Stimulated activated CD8-positive, alpha-beta memory T cell treated with anti-CD3 and anti-CD28 coated beads, Interleukin-15, amount 100 ng/mL, for 4 hours (primary cell): ENCODE results near the gene CSRNP2.
A peak's percentile ranks its signal among the peaks of the same experiment; 100 is the strongest.

ENCODE experiments used
- DNase-seq, 2 donors: peaks; one replicate each; pipeline ENCODE4 v3.0.0-alpha.2; 2020; ENCODE audit warnings: low read depth in 2 of 2

Gene CSRNP2

DNA sequence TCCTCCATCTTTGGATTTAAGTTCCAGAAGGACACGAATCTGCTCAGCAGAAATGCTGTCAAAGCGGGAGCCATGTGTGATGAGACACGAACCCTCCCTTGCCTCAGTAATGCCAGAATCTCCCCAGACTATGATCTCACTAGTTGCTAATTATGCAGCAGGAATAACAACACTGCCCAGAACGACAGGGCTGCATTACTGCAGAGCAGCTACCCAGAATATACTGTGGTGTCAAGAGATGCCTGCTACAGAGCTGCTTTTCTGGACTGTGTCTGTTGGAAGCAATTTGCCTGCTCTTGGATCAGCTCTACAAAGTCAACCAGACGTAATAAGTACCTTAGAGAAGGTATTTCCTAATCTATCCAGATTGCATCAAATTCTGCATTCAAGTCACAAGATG, 5.5 kb downstream of the CSRNP2 start:
- DNase-seq: no peak

DNA sequence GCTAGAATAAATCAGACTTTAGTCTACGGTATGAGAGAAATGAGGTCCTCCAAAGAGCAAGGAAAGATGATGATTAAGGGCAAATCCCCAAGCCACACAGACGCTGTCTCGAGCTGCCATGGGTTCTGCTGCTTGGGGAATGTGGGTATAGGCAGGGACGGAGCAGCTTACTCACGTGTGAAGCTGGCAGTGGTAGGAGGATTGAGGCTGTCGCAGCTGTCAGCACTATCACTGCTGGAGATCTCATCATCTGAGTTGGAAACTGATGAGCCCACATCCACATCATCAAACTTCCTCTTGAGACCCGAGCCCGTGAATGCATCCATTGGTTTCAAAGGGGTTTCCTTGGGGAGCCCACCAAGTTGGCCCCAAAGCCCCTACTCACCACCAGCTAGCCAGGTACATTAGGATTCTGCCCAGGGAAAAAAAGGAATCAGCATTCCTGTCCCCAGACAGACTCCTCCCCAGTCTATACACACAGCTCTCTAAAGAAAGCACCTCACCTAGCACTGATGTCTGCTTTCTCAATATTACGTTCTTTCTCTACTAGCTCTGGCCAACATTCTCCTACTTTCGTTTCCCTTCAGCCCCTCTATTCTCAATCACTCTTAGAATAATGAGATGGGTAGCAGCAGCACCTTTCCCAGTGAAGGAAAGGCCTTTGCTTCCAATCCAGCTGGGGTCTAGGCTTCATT, 7.0 kb downstream of the CSRNP2 start:
- DNase-seq: no peak

DNA sequence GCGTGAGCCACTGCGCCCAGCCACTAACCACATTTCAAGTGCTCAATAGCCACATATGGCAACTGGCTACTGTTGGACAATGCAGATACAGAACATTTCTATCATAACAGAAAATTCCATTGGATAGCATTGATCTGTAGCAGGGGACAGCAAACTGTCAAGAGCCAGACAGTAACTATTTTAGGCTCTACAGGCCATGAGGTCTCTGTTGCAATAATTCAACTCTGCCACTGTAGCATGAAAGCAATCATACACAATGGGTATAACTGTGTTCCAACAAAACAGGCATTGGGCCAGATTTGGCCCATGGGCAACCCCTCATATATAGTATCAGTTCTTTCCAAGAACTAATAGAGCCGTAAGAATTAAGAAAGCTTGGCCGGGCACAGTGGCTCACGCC, 8.0 kb downstream of the CSRNP2 start:
- DNase-seq: no peak

DNA sequence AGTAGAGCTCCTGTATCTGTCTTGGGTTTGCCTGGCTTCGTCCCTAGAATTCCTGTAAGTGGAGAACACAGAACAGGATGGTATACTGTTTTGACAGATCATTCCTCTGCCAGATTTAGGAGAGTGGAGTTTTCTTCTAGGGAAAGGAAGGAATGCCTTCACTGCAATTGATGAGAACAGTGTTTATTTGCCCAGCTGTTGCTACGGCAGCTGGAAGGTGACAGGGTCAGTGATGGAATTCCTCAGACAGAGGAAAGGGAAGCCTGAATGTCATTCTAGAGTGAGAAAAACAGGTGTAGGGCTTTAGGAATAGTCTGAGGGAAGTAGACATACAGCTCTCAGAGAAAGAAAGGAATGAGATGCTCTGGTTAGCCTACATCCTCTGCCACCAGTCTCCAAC, 11.7 kb downstream of the CSRNP2 start:
- DNase-seq: no peak

DNA sequence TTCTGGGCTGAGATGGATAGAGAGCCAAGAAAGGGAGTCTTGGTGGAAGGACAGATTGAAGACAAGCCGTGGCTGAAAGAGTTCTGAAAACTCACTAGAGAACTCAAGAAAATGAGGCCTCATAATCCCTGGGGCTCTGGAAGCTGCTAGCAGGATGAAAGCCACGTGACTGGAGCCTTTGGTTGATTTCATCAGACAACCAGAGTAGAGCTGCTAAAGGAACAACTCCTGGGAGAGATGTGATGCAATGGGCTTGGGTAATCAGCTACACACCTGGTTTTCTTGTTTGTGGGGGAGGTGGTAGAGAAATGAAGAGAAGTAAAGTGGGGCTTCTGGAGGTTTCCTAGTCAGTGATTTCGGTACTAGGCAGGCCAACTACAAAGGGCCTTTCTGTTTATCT, 13.4 kb downstream of the CSRNP2 start:
- no peak for DNase-seq

DNA sequence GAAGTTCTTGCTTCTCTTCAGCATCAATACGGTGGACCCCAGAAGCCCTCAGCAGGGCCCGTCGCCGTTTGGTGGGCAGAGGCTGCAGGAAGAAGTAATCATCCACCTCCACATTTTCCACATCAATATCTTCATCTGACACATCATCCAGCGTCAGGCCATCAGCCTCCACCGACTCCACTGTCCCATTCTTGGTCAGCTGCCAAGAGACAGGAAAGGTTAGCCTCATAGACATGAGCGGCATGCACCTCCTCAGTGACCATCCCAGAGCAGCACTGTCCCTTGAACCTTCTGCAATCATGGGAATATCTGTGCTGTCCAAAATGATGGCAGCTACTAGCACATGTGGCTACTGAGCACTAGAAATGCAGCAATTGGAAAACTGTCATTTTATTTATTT, 15.6 kb downstream of the CSRNP2 start:
- DNase-seq: no peak

DNA sequence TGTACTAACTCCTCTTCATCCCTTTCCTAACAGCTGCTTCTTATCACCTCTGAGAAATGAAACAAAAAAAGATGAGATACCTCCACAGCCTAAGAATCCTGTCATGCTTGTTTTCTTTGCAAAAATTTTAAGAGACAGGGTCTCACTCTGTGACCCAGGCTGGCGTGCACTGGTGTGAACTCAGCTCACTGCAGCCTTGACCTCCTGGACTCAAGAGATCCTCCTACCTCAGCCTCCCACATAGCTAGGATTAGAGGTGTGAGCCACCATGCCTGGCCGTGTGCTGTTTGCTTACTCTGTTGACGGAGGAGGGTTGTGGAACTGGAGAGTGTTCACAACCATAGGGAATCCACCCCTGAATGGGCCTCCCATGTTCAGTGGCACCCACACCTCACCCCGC, 16.2 kb downstream of the CSRNP2 start:
- DNase-seq: no peak

DNA sequence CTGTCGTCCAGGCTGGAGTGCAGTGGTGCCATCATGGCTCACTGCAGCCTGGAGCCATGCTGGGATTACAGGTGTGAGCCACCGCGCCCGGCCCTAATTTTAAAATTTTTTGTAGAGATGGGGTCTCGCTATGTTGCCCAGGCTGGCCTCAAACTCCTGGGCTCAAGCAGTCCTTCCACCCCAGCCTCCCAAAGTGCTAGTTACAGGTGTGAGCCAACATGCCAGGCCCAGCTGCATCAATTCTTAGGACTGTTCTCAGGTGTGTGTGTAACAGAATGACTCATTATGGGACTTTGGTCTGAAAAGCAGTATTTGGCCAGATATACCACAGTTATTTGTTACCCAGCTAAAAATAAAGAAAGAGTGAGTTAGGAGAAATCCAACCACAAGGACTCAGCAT, 17.9 kb downstream of the CSRNP2 start:
- DNase-seq: no peak

DNA sequence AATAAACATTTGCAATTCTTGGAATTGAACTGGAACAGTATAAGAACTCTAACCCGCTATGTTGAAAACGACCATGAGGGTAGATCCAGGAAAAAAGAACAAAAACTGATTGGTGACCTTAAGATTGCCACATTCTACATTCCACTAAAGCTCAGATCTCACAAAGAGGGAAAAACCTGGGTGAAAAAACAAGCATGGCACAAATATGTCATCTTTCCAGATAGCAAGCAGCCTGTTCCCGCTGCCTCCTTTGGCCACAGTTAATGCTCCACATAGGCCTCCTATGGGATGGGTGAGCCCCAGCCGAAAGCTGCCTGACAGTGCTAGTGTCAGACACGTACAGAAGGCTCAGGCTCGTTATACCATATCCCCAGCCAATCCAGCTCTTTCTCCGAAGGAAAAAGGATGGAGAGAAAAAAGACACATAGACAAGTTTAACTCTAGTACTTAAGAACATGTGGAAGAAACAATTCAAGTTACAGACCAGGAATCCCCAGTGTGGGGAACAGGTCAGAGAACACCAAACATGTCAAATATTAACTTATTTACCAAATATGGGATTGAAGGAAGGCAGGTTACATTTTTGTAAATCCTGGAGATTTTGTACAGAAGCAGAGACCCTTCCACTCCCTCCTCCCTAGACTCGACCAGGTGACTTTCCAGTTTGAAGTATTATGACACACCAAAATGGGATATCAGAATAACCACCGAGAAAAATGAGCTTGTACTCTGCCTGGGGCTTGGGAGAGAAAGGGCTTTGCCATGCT, 20.6 kb downstream of the CSRNP2 start:
- no peak for DNase-seq

DNA sequence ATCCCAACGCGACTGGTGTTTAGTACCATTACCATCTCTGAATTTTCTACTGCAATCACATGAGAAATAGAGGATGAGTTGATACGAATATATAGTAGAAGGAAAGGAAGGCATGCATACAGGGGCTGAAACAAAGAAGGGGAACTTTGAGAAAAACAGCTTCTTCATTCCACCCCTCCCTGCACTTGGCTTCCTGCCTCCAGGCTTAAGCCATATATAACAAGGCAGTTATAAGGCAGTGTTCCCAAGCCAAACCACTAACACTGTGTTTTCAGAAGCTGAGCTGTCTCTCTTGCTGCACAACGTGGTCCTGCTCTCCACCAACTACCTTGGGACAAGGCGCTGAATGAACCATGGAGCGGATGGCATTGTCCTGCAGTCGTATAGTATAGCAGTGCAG, 24.3 kb downstream of the CSRNP2 start:
- no peak for DNase-seq

DNA sequence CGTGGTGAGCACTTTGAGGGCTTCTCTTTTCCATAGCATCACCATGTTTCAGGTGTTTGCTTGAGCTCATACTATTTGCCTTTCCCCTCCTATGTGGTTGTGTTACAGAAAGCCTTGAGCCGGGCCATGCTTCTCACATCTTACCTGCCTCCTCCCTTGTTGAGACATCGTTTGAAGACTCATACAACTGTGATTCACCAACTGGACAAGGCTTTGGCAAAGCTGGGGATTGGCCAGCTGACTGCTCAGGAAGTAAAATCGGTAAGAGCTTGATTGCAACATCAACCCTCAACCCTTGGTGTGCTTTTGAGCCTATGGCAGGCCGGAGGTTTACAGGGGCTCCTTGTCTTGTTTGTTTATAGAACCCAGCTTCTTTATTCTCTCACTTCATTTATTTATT, 27.2 kb downstream of the CSRNP2 start:
- no peak for DNase-seq

DNA sequence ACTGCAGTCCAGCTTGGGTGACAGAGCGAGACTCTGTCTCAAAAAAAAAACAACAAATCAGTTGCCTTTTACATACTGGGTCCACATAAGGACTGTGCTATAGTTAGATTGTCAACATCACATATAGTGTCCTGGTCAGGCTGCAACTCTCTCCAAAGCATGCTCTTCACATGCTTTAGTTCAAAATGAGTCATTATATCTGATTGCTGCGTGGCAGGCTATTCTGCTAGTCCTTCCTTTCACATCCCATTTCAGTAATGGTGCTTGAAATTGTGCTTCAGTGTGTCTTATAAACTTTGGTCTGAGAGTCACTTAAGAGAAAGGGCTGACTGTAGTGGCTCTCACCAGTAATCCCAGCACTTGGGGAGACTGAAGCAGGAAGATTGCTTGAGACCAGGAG, 28.3 kb downstream of the CSRNP2 start:
- no peak for DNase-seq

DNA sequence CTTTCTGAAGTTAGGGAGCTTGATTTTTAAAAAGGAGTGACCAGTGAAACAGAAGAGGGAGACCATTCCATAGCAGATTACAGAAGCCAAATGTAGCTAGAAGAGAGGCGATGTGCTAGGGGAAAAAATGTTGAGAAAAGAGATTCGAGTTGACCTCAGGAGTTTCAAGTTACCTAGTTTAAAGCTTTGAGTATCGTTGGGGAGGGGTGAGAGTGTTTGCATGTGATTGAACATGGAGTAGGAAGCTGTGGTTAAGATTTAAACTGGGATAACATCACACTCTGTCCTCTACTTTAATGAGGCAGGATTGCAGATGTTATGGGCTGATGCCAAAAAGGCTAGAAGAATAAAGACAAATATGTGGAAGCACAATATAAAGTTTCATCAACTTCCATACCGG, 31.6 kb downstream of the CSRNP2 start:
- DNase-seq: no peak

DNA sequence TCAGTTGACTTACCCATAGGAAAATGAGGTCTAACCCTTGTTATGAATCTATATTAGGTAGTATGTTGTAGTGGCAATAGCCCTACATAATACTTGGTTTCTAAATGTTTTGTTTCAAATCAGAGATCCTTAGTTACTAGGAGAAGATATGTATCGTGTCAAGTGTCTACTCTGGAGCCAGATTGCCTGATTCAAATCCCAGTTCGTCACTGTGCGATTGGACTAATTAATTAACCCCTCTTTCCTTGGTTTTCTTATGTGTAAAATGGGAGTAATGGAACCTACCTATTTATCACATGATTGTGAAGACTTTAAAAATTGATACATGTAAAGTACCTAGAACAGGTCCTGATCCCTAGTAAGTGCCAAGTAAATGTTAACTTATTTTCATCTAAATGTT, 33.9 kb downstream of the CSRNP2 start:
- no peak for DNase-seq

DNA sequence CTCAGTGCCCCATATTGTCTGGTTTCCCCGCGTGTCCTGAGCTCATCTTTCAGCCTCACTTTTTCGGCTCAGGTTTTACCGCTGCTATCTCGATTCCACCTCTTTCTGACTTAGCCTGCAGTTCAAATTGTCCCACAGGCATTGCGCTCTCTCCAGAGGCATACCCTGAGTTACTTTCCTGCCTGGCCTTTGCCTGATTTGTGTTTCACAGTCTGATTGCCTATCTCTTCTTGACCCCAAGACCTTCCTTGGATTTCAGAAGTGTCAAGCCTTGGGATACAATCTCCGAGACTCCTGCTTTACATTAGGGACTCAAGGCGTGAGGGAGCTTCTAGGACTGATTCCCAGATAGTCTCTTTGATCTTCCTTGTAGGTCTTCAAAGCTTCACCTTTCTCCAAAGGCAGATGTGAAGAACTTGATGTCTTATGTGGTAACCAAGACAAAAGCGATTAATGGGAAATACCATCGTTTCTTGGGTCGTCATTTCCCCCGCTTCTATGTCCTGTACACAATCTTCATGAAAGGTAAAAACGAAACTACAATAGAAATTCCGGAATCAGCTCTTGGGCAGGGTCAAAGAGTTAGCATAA, 34.6 kb downstream of the CSRNP2 start:
- DNase-seq: no peak

DNA sequence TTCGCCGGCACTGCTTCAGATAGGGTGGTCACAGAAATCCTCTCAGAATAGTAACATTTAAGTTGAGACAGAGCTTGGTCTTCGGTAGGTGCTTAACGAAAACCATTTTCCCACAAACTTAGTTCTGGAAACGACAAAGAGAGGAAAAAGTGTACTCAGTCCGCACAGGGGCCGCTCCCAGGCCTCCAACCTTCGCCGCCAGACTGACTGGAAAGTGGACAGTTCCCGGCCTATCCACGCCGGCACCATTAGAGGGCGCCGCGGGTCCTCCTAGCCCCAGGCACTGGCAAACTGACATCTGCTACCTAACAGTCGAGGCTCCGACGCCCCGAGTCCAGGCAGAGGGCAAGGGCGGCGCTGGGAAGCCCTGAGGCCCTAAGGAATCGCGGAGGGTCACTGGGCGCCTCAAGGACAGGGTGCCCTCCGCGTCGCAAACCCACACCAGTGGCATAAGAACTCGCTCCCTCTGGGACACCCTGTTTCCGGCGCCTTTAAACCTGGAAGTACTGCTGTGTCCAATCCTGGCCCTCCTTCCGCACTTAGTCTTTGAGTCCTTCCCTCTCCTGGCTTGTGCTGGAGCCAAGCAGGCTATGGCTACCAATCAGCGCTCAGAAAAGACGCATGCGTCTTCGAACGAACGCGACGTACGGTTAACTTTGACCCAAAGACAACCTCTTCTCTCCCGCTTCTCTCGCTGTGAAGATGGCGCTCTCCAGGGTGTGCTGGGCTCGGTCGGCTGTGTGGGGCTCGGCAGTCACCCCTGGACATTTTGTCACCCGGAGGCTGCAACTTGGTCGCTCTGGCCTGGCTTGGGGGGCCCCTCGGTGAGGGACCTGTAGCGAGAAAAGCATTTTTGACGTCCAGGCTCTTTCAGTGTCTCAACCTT, 35.5 kb downstream of the CSRNP2 start, which contains the start of gene LETMD1:
TSS of gene LETMD1 (plus strand) at position 673 of the 886 bp plus-strand sequence. CDS start at position 703, 30 bp downstream.
- peak; percentile 75 to 87 for DNase-seq

DNA sequence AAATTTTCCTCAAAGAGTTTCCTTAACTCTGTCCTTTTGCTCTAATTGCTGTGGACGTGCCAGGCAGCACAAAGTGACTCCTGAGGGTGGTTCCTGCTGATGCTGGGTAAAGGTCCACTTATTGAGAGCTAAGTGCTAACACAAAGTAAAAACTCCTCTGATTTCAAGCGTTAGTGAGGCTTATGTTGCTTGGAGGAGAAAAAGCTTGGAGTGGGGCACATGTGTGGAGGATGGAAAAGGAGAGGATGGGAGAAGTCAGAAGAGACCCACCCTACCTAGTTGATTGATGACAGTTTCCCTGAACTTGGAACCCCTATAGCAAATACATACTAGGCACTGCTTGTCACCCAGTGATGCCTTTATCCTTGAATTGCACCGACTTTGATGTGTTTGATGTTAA, 47.1 kb downstream of the CSRNP2 start:
- no peak for DNase-seq

DNA sequence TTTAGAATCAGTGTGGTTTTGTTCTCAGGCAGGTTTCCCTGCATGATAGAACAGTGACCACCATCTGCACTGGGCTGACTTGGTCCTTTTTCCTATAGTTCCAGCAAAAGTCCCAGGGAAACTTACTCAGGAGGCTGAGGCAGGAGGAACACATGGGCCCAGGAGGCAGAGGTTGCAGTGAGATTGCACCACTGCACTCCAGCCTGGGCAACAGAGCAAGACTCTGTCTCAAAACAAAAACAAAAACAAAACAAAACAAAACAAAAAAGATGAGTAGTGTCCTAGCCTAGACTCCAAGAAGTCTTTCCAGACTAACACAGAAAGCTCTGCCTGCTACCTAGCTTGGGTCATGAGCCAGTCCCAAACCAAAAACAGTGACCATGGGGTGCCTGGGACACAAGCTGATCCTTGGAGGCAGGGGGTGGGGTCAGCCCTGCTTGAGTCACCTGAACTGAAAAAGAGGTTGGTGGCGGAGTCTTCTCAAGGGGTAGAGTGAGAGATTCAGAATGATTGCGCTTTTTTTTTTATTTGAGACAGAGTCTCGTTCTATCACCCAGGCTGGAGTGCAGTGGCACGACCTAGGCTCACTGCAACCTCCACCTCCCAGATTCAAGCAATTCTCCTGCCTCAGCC, 49.8 kb downstream of the CSRNP2 start:
- no peak for DNase-seq

DNA sequence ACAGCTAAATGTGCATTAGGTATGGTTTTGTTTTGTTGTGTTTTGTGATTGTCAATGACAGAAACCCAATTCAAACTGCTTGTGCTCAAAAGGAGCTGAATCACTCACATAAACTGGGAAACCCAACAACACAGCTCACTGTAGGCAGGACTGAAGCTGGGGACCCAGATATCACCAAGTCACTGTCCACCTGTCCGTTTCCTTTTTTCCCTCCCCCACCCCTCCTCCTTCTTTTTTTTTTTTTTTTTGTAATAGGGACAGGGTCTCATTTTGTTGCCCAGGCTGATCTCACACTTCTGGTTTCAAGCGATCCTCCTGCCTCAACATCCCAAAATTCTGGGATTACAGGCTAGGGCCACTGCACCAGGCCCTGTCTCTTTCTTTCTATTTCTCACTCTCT, 50.3 kb downstream of the CSRNP2 start:
- no peak for DNase-seq

DNA sequence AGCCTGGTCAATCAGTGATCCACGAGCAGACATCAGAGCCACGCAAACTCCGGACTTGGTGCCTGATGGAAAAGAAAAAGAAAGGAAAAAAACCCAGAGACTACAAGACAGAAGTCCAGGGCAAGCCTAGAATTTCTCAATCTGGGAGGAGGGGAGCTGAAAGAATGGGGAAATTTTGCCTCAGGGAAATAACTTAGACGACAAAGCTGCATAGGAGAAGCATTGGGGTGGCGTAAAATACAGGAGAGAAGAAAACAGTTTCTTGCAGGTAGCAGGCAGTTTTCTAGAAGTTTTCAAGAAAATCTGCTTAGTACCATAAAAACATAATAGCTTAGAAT, 54.6 kb downstream of the CSRNP2 start:
- no peak for DNase-seq

DNA sequence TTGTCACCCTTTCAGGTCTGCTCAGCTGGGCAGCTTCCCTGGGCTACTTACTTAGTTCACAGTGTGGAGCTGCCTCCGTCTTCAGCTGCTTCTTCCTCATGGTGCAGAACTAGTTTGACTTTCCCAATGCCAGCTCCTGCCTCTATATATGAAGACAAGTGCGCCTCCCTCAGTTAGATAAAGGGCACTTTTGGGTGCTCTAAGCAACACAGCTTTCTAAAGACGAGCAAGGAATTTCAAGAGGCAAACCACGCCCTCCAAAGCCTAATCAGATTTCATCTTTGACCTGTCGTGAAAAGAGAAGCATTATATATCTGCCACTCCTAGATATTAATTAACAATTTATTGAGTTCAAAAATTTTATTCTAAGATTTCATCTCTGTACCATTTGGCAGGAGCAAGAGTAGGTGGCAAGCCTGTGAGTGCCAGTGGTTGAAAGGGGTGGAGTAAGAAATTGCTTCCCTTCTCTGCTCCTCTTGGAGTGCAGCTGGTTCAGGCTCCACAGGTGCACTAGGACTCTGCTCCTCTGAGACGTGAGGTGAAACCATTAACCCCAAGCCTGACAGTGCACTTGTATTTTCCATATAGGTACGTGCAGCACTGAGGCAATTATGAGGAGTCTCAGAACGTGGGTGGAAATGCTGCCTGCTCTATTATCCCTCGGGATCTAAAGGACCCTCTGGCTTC, 55.1 kb downstream of the CSRNP2 start:
- no peak for DNase-seq
